GM12892 (cell line): ENCODE data around the gene ABCC4.

Experiments
- DNase-seq: peaks from one replicate; pipeline ENCODE4 v3.0.0; 2011; ENCODE audit not compliant: insufficient read length
- FAIRE-seq: peaks from 2 replicates; lab custom pipeline; 2011; peaks lifted over from hg19 to GRCh38; lab: Jason Lieb, UNC
- POLR2A ChIP-seq: IDR thresholded peaks from 2 replicates; pipeline ENCODE4 v1.6.1; 2011; ENCODE audit warnings: low read depth, low read length, control low read depth
- POLR2AphosphoS5 ChIP-seq: IDR thresholded peaks from 2 replicates; pipeline ENCODE4 v1.6.1; 2011; ENCODE audit warnings: low read depth, low read length, control low read depth
- TAF1 ChIP-seq: IDR thresholded peaks from 2 replicates; pipeline ENCODE4 v1.6.1; 2011; ENCODE audit warnings: low read depth, mild to moderate bottlenecking, control low read depth, low read length, borderline replicate concordance

The ABCC4 gene

DNA sequence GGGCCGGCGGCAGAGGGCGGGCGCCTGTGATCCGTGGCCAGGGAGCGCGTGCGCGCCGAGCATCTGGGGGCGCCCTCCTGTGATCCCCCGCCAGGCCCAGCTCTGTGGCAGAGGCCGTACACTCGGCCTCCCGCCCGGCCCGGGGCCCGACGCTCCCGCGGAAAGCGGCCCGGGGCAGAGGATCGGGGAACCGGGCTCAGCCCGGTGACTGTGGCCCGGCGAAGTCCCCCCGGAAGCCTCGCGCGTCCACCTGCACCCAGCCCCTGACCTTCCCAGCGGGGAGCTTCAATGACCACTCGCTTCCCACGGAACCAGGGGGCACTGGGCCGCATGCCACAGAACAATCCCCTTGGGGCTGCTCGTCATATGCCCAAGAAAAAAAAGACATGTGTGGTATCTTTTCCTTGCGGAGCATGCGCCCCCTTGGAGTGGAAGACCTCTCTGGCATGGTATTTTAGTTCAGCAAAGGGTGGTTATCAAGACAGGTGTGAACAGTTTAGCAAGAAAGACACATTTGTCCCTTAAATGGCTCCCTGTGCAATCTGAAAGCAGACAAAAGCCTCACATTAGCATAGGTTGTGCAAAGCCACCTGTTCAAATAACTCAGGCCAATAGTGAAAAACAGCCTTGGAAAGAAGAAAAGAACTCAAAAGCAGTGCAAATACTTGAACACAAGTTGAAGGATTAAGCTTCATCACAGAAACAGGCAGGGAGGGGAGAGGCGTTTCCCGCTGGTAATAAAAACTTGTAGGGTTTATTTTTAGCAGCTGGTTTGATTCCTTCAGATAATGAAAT is 298.0 kb downstream of the ABCC4 start:
- no peak for FAIRE-seq
- no peak for TF ChIP-seq POLR2AphosphoS5
- no peak for TF ChIP-seq POLR2A
- TF ChIP-seq TAF1: no peak
- DNase-seq: no peak

DNA sequence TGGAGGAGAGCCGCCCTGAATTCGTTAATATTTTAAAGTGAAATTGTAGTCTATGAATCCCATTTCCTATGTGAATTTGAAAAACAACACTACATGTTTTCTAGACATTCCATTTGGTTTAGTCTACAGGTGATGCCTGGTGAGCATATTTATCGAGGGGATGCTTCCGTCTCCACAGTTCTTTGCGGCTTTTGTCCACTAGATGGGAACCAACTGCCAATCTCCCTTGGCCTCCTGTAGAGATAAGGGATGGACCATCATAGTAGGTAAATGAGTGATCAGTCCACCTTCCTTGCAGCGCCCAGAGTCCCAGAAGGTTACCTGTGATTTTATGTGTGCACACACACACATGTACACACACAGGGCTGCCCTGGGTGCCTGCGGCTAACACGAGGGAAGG is 299.1 kb downstream of the ABCC4 start:
- no peak for TF ChIP-seq POLR2AphosphoS5
- no peak for TF ChIP-seq POLR2A
- TF ChIP-seq TAF1: no peak
- no peak for DNase-seq
- no peak for FAIRE-seq

DNA sequence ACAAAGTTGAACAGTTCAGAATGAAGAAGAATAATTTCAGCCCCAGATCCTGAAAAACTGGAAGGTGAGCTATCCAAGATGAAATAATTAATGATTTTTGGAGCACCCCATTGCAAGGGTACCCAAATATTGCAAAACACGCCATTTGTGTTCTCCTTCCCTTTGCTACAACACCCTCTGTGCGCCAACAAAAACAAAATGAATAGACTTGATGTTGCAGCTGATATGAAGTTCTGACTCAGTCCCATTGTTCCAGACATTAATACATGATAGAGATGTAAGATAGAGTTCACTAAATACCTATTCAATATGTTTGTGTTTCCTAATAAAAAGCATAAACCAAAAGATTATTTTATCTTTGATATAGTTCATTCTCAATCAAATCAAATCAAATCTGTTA is 301.4 kb downstream of the ABCC4 start:
- TF ChIP-seq POLR2A: no peak
- no peak for TF ChIP-seq POLR2AphosphoS5
- TF ChIP-seq TAF1: no peak
- DNase-seq (no peak), FAIRE-seq (no peak)

DNA sequence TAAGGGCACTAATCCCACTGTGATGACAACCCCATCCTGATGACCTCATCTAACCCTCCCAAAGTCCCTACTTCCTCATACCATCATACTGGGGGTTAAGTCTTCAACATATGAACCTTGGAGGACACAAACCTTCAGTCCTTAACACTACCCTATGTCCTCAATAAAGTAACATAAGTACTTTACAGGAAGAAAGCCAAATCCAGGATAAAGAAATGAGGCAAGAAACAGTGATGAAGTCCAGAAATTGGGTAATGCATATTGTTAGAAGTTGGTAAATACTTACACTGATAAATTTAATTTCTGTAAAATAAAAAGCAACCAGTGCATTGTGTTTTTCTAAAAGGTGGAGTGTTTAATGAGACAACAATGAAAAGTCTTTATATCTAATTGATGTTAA is 304.1 kb downstream of the ABCC4 start:
- no peak for DNase-seq
- TF ChIP-seq TAF1: no peak
- no peak for TF ChIP-seq POLR2A
- no peak for TF ChIP-seq POLR2AphosphoS5
- no peak for FAIRE-seq

DNA sequence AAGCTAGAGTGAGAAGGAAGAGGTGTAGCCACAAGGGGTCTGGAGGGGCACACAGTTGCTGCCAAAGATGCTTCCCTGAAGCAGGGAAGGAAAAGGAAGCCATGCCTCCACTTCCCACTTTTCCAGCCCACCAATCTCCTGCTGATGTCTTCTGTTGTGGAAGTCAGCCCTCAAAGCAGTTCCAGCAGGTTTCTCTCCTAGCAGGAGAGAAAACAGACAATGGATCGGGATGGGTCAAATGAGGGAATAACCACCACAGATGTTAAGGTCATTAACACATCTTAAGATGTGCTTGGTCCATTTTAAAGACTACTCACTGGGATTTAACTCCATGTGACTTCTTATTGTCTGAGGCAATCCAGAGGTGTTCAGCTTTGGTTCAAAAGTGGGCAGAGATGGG is 304.8 kb downstream of the ABCC4 start:
- DNase-seq (no peak), FAIRE-seq (no peak)
- no peak for TF ChIP-seq POLR2A
- no peak for TF ChIP-seq TAF1
- TF ChIP-seq POLR2AphosphoS5: no peak

DNA sequence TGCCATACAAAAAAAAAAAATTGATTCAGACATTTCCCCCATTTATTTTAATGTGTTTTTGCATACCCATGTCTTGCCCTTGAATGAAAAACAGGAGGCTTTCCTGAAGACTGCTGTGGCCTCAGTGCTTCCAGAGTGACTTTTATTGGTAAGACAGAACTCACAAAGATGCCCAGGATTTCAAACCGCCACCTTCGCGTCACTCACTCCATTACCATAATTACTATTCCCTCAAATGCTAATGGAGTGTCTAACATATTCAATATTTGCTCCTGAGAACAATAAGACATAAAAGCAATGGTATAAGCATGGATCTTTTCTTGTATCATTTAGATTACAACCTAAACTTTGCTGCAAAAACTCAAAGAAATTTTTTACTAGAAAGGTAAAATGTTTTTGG is 306.7 kb downstream of the ABCC4 start:
- no peak for FAIRE-seq
- no peak for DNase-seq
- TF ChIP-seq TAF1: no peak
- no peak for TF ChIP-seq POLR2A

DNA sequence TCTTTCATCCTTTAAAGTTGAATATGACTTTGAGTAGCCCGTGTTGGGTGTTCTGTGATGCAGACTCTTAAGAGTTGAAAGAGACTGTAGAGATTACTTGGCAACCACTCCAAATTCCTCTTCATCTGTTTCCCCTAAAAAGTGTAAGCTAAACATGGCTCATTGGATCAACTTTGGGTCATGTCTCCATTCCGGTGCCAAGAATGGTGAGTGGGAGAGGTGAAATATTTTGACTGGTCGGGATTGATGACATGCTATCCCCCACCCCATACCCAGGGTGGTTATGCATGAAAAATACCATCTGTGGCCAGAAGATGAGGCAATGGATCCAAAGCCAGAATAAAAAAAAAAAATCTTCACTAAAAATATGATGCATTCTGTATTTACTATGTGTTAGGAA is 307.6 kb downstream of the ABCC4 start:
- FAIRE-seq: no peak
- DNase-seq: no peak
- TF ChIP-seq TAF1: no peak
- no peak for TF ChIP-seq POLR2AphosphoS5
- TF ChIP-seq POLR2A: no peak

DNA sequence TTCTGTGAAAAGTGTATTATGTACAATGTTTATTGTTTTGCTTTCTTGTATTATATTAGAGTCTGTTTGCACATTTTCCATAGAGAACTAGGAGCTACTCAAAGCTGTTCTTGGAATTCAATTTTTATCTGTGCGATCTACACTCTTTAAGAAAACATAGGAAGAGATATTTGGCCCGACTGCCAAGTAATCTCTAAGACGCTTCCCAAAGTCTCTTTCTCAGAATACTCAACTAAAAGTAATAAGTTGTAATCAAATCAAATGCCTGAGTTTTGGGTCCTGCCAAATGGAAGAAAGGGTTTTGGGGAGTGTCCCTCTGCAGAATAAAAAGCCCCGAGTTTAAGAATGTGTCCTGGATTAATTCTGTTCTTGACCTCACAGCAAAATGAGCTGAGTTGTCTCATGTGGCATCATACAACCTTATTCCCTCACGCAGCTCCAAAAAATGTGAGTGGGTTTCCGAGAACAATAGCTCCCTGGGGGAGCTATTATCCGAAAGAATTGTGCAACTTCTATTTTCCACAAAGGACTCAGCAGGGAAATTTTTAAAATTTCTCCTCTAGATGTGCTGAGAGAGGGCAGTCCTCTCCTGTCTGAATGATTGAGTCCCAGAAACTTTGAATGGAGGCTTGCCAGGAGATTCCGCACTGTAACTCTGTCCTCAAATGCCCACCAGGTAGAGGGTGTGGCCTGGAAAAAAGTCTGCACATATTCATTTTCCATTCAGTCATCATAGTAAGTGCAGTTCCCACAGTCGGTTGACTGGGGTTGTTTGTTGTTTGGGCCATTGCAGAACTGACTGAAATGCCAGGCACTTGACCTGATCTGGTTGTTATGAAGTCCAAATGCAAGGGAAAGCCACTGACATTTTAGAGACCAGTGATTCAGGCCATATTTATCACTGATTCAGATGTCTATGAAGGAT is 309.0 kb downstream of the ABCC4 start:
- TF ChIP-seq POLR2A (no peak), POLR2AphosphoS5 (no peak), TAF1 (no peak)
- FAIRE-seq (no peak), DNase-seq (no peak)

DNA sequence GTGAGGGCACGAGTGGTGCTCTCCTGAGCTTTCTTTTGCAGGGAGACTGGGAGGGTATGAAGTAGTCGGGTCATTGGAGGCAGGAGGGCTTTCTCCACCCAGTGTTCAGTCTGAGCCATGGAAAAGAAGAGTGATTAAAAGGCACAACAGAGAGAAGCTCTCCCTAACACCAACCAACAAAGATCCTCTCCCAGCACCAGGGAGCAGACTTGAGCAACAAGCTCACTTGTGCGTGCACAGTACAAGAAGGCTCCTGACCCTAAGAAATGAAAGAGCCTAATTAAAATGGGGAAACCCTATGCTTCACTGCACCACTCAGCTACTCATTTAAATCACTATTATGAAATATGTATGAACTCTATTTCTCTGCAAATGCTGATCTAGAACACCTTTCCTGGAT is 312.6 kb downstream of the ABCC4 start:
- DNase-seq (no peak), FAIRE-seq (no peak)
- TF ChIP-seq TAF1 (no peak), POLR2A (no peak), POLR2AphosphoS5 (no peak)

DNA sequence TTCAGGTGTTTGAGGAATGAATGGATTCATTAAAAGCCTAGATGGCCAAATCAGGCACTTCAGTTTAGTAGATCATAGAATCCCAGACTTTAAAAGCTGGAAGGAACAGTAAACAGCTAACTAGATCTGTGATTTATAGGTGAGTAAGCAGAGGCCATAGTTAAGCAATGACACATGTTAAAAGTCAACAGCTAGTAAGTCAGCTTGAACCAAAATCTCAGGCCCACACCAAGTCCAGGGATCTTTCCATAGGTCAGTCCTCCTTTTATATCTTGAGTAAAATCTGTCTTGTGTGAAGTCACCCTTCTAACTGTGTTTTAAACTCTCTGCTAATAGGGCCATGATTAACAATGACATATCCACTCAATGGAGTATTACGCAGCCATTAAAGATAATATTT is 313.4 kb downstream of the ABCC4 start:
- TF ChIP-seq POLR2AphosphoS5: no peak
- TF ChIP-seq POLR2A: no peak
- no peak for TF ChIP-seq TAF1
- DNase-seq (no peak), FAIRE-seq (no peak)

DNA sequence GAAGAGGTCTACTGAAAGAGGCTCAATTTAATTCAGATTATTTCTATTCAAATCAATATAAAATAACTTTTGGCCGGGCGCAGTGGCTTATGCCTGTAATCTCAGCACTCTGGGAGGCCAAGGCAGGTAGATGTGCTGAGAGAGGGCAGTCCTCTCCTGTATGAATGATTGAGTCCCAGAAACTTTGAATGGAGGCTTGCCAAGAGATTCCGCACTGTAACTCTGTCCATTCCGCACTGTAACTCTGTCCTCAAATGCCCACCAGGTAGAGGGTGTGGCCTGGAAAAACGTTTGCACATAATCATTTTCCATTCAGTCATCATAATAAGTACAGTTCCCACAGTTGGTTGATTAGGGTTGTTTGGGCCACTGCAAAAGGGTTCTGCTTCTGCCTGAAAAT is 314.2 kb downstream of the ABCC4 start:
- TF ChIP-seq POLR2A (no peak), TAF1 (no peak), POLR2AphosphoS5 (no peak)
- no peak for DNase-seq
- FAIRE-seq: no peak

DNA sequence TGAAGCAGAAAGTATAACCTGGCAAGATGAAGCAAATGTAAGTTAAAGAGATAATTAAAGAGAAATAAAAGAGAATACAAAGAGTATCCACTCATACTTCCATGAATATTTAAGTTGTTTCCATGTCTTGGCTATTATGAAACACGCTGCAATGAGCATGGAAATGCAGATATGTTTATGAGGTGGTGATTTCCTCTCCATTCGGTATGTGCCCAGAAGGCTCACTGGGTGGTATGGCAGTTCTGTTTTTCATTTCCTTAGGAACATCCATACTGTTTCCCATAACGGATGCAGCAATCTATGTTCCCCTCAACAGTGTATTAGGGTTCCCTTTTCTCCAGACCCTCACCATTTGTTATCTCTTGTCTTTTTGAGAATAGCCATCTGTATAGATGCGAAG is 316.3 kb downstream of the ABCC4 start:
- DNase-seq (no peak), FAIRE-seq (no peak)
- no peak for TF ChIP-seq POLR2AphosphoS5
- no peak for TF ChIP-seq TAF1
- TF ChIP-seq POLR2A: no peak

DNA sequence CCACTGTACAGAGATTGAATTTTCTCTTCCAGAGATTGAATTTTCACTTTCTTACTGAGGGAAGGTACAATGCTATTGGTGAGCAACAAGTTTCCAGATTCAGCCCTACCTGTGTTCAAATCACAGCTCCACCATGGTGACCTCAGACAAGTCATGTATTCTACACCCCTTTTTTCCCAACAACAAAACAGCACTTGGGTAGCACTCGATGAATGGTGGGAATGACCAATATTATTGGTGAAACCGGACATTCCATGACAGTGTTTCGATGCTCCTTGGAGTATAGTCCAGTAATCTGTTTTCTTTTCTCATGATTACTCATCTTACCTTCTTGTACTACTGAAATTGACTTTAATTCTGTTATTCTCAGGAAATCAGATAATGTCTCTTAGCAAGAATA is 322.7 kb downstream of the ABCC4 start:
- no peak for TF ChIP-seq POLR2AphosphoS5
- no peak for TF ChIP-seq POLR2A
- no peak for TF ChIP-seq TAF1
- DNase-seq: no peak

More for the DNA sequence above, 322.7 kb downstream of the ABCC4 start:
- FAIRE-seq: no peak
